ENCODE results near the gene ENKD1.

DNA sequence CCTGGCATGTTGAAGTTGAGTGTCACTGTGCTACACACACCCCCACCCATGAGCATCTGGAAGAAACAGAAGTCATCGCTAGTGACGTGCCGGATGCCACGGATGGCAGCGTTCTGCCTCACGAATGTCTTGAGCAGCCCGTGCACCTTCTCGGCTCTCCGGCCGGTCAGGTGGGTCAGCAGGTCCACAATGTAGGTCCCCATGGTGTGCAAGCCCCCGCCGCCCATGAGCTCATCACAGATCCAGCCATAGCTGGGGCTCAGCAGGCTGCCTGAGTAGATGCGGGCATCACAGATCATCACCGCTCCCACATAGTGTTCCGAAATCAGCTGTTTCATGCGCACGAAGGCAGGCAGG lies 9.0 kb upstream of the ENKD1 start:
- TF ChIP-seq EZH2 (IDR thresholded peaks at IDR 0.05) (no peak), CTCF (IDR thresholded peaks at IDR 0.05) (no peak), EZH2phosphoT487 (IDR thresholded peaks at IDR 0.05) (no peak)
